ENCODE measurements around the gene CMSS1.

- TF ChIP-seq POLR2A (IDR thresholded peaks at IDR 0.05): no peak
- TF ChIP-seq CTCF (IDR thresholded peaks at IDR 0.05): no peak
- TF ChIP-seq EP300 (IDR thresholded peaks at IDR 0.05): no peak
Measured at GRCh38 chr3:100111728-100112127, 294.1 kb downstream of the CMSS1 start.
